Ascending aorta (tissue), 2 donors: ENCODE measurements around the gene MXI1. TPM values are rescaled to one million over a fixed set of nuclear protein-coding genes. Genes with fewer than 3 reads are reported as not detected.
A peak's percentile ranks its signal among the peaks of the same experiment; 100 is the strongest.

Source experiments
- DNase-seq, 2 donors: peaks; one replicate each; pipeline ENCODE4 v3.0.0-alpha.2; 2019; ENCODE audit warnings: low spot score in 2 of 2
- H3K27ac ChIP-seq, 2 donors: fragments of 200-600 bp; sonication (generic); one replicate each; pipeline ENCODE4 v1.5.1; 2016 to 2017; ENCODE audit warnings: mild to moderate bottlenecking in 1 of 2
- H3K27me3 ChIP-seq: fragments of 200-600 bp; sonication (generic); one replicate; pipeline ENCODE4 v1.5.1; 2017
- H3K36me3 ChIP-seq, 2 donors: fragments of 200-600 bp; sonication (generic); one replicate each; pipeline ENCODE4 v1.5.1; 2016
- H3K4me1 ChIP-seq, 2 donors: fragments of 200-600 bp; sonication (generic); one replicate each; pipeline ENCODE4 v1.5.1; 2016 to 2017; ENCODE audit warnings: mild to moderate bottlenecking in 1 of 2
- H3K4me3 ChIP-seq, 2 donors: fragments of 200-600 bp; sonication (generic); one replicate each; pipeline ENCODE4 v1.5.1; 2016 to 2017; ENCODE audit warnings: mild to moderate bottlenecking in 1 of 2
- H3K9me3 ChIP-seq, 2 donors: fragments of 200-600 bp; sonication (generic); one replicate each; pipeline ENCODE4 v1.5.1; 2016
- intact Hi-C: fragments of 100-400 bp; cut with DNase I; formaldehyde crosslinking; loops from one replicate; pipeline ENCODE4 v1.15.1; 2023
- total RNA-seq: library from RNA; depleted of rRNA; stranded (reverse); fragments of >200 nt; gene quantifications from one replicate; pipeline ENCODE4 v1.1.0, GENCODE V29; 2016
- TF ChIP-seq, protein P1 (sequence below), 3 experiments: fragments of 200-600 bp in 2 of 3; fragments of 450-650 bp in 1 of 3; sonication (generic) in 2 of 3; IDR thresholded peaks; one replicate each; pipeline ENCODE4 v1.5.1; 2016 to 2019; ENCODE audit warnings: antibody characterized with exemption in 3 of 3, mild to moderate bottlenecking in 1 of 3, moderate library complexity in 1 of 3

The MXI1 gene
- total RNA-seq, 1 donor from 2014 or later = 95.0 TPM

- H3K9me3 ChIP-seq = no peaks in the 10 kb centered on the region
- peaks cover 0 to 26% of the 10 kb centered on the region in 2 donors for H3K4me1 ChIP-seq
- peak overlapping the region; percentile 87 to 98 for H3K27ac ChIP-seq
- intact Hi-C loops = loop anchor here (5.0 kb wide), 3 partner anchors 37 to 343 kb away; partner anchors contain the start of gene ADD3
- TF ChIP-seq, protein P1, sequence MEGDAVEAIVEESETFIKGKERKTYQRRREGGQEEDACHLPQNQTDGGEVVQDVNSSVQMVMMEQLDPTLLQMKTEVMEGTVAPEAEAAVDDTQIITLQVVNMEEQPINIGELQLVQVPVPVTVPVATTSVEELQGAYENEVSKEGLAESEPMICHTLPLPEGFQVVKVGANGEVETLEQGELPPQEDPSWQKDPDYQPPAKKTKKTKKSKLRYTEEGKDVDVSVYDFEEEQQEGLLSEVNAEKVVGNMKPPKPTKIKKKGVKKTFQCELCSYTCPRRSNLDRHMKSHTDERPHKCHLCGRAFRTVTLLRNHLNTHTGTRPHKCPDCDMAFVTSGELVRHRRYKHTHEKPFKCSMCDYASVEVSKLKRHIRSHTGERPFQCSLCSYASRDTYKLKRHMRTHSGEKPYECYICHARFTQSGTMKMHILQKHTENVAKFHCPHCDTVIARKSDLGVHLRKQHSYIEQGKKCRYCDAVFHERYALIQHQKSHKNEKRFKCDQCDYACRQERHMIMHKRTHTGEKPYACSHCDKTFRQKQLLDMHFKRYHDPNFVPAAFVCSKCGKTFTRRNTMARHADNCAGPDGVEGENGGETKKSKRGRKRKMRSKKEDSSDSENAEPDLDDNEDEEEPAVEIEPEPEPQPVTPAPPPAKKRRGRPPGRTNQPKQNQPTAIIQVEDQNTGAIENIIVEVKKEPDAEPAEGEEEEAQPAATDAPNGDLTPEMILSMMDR (IDR thresholded peaks at IDR 0.05) = peak in 1 of 3 experiments; percentile 37
- no peaks in the 10 kb centered on the region for H3K27me3 ChIP-seq
- peaks cover 0 to 10% of the 10 kb centered on the region in 2 donors for H3K36me3 ChIP-seq
- H3K4me3 ChIP-seq = peak overlapping the region; percentile 84 to 94
- DNase-seq = no peak
These were observed 18.0 kb downstream of the MXI1 start for GRCh38 chr10:110225441-110225755.

- intact Hi-C loops = loop anchor here (1.0 to 5.0 kb wide), 9 partner anchors 15 to 344 kb away; partner anchors contain the start of genes ADD3, DUSP5, SMC3 and SMNDC1
- Histone ChIP-seq H3K36me3 (peaks cover 0 to 10% of the 10 kb centered on the region in 2 donors), H3K4me3 (peak overlapping the region; percentile 84 to 94), H3K9me3 (no peaks in the 10 kb centered on the region), H3K4me1 (peaks cover 0 to 22% of the 10 kb centered on the region in 2 donors), H3K27me3 (no peaks in the 10 kb centered on the region), H3K27ac (peak overlapping the region; percentile 87 to 98)
- TF ChIP-seq, protein P1 (IDR thresholded peaks at IDR 0.05) = peak; percentile 76 to 93 (median 77)
- DNase-seq = peak; percentile 63 to 95
These were observed 18.5 kb downstream of the MXI1 start for GRCh38 chr10:110225756-110226542.

GRCh38 chr10:110226543-110226925 lies 19.1 kb downstream of the MXI1 start:
- TF ChIP-seq, protein P1 (IDR thresholded peaks at IDR 0.05) = no peak
- intact Hi-C loops = loop anchor here (1.0 to 5.0 kb wide), 9 partner anchors 15 to 344 kb away; partner anchors contain the start of genes ADD3, DUSP5, SMC3 and SMNDC1
- peak; percentile 54 to 94 for DNase-seq
- H3K4me1 ChIP-seq = peaks cover 0 to 17% of the 10 kb centered on the region in 2 donors
- H3K27ac ChIP-seq = peak overlapping the region; percentile 87 to 98
- no peaks in the 10 kb centered on the region for H3K27me3 ChIP-seq
- H3K36me3 ChIP-seq = peaks cover 0 to 10% of the 10 kb centered on the region in 2 donors
- H3K9me3 ChIP-seq = no peaks in the 10 kb centered on the region
- peak overlapping the region; percentile 84 to 94 for H3K4me3 ChIP-seq

GRCh38 chr10:110226926-110227641 lies 19.7 kb downstream of the MXI1 start:
- intact Hi-C loops = loop anchor here (1.0 to 5.0 kb wide), 9 partner anchors 16 to 345 kb away; partner anchors contain the start of genes ADD3, DUSP5, SMC3 and SMNDC1

GRCh38 chr10:110228066-110228465 lies 20.7 kb downstream of the MXI1 start:
- H3K4me3 ChIP-seq = peak overlapping the region; percentile 84 to 94
- no peak for DNase-seq
- H3K27me3 ChIP-seq = no peaks in the 10 kb centered on the region
- H3K36me3 ChIP-seq = peaks cover 0 to 15% of the 10 kb centered on the region in 2 donors
- intact Hi-C loops = loop anchor here (5.0 kb wide), 3 partner anchors 34 to 346 kb away; partner anchors contain the start of gene ADD3
- H3K27ac ChIP-seq = peak overlapping the region; percentile 87 to 98
- no peaks in the 10 kb centered on the region for H3K9me3 ChIP-seq
- TF ChIP-seq, protein P1 (IDR thresholded peaks at IDR 0.05) = no peak
- H3K4me1 ChIP-seq = peaks cover 0 to 9% of the 10 kb centered on the region in 2 donors

More at GRCh38 chr10:110226926-110227641, 19.7 kb downstream of the MXI1 start:
- peak overlapping the region; percentile 84 to 94 for H3K4me3 ChIP-seq
- H3K27me3 ChIP-seq = no peaks in the 10 kb centered on the region
- H3K36me3 ChIP-seq = peaks cover 0 to 15% of the 10 kb centered on the region in 2 donors
- TF ChIP-seq, protein P1 (IDR thresholded peaks at IDR 0.05) = no peak
- peaks cover 0 to 18% of the 10 kb centered on the region in 2 donors for H3K4me1 ChIP-seq
- peak overlapping the region; percentile 87 to 98 for H3K27ac ChIP-seq
- peak in 1 of 2 donors; percentile 87 for DNase-seq
- H3K9me3 ChIP-seq = no peaks in the 10 kb centered on the region
